Neural crest cell (in vitro differentiated cells): Measurements from ENCODE around the gene WDR27. TPM values are rescaled to one million over a fixed set of nuclear protein-coding genes. Genes with fewer than 3 reads are reported as not detected.

Experiments used
- DNase-seq: peaks from one replicate; pipeline ENCODE4 v3.0.0; 2021; ENCODE audit warnings: low read depth, mixed read lengths, low spot score
- H3K27ac Mint-ChIP-seq: one replicate; pipeline ENCODE4 v1.8.0; 2021; ENCODE audit warnings: mild to moderate bottlenecking, mixed read lengths; ENCODE audit not compliant: unreplicated experiment
- H3K27me3 Mint-ChIP-seq: 2 replicates; pipeline ENCODE4 v1.8.0; 2021; ENCODE audit warnings: low read depth, mild to moderate bottlenecking, mixed read lengths
- H3K36me3 Mint-ChIP-seq: 2 replicates; pipeline ENCODE4 v1.8.0; 2021; ENCODE audit warnings: low read depth, mild to moderate bottlenecking, mixed read lengths
- H3K4me1 Mint-ChIP-seq: 2 replicates; pipeline ENCODE4 v1.8.0; 2021; ENCODE audit warnings: mixed read lengths
- H3K4me3 Mint-ChIP-seq: one replicate; pipeline ENCODE4 v1.8.0; 2021; ENCODE audit warnings: mild to moderate bottlenecking, mixed read lengths
- H3K9me3 Mint-ChIP-seq: 2 replicates; pipeline ENCODE4 v1.8.0; 2021; ENCODE audit warnings: mixed read lengths
- CTCF ChIP-seq: fragments of 200-600 bp; sonication (generic); conservative IDR thresholded peaks from 2 replicates; pipeline ENCODE4 v1.5.0; 2021; ENCODE audit warnings: antibody characterized with exemption, mild to moderate bottlenecking
- total RNA-seq: library from RNA; stranded (reverse); gene quantifications from 2 replicates; pipeline ENCODE4 v1.2.1, GENCODE V29; 2021

Gene WDR27
- total RNA-seq, 1 donor from 2014 or later = 103 TPM

GRCh38 chr6:169677096-169677495 lies 24.7 kb downstream of the WDR27 start:
- H3K4me3 Mint-ChIP-seq = no peak overlapping the region
- no peak overlapping the region for H3K27ac Mint-ChIP-seq
- no peak for TF ChIP-seq CTCF

GRCh38 chr6:169675011-169675410 lies 26.8 kb downstream of the WDR27 start:
- no peaks in the 10 kb centered on the region for H3K27me3 Mint-ChIP-seq

More at GRCh38 chr6:169677096-169677495, 24.7 kb downstream of the WDR27 start:
- DNase-seq = no peak
- Mint-ChIP-seq H3K36me3 (peaks cover 65% of the 10 kb centered on the region), H3K27me3 (no peaks in the 10 kb centered on the region), H3K4me1 (peaks cover 14% of the 10 kb centered on the region), H3K9me3 (peaks cover 8% of the 10 kb centered on the region)

GRCh38 chr6:169671563-169671962 lies 30.3 kb downstream of the WDR27 start:
- Mint-ChIP-seq H3K9me3 (peaks cover 3% of the 10 kb centered on the region), H3K4me1 (peaks cover 44% of the 10 kb centered on the region), H3K27ac (peak overlapping the region; percentile 29), H3K36me3 (peaks cover 37% of the 10 kb centered on the region), H3K27me3 (no peaks in the 10 kb centered on the region), H3K4me3 (peak overlapping the region; percentile 3)
- DNase-seq = no peak
- no peak for TF ChIP-seq CTCF

More at GRCh38 chr6:169675011-169675410, 26.8 kb downstream of the WDR27 start:
- H3K27ac Mint-ChIP-seq = no peak overlapping the region
- no peak for DNase-seq
- no peak overlapping the region for H3K4me3 Mint-ChIP-seq
- H3K4me1 Mint-ChIP-seq = peaks cover 32% of the 10 kb centered on the region
- peaks cover 8% of the 10 kb centered on the region for H3K9me3 Mint-ChIP-seq
- no peak for TF ChIP-seq CTCF
- peaks cover 51% of the 10 kb centered on the region for H3K36me3 Mint-ChIP-seq

GRCh38 chr6:169669889-169670288 lies 31.9 kb downstream of the WDR27 start:
- DNase-seq = no peak
- Mint-ChIP-seq H3K9me3 (no peaks in the 10 kb centered on the region), H3K27ac (peak overlapping the region; percentile 38), H3K27me3 (no peaks in the 10 kb centered on the region), H3K36me3 (peaks cover 30% of the 10 kb centered on the region), H3K4me1 (peaks cover 44% of the 10 kb centered on the region), H3K4me3 (no peak overlapping the region)
- TF ChIP-seq CTCF = no peak

GRCh38 chr6:169669147-169669546 lies 32.7 kb downstream of the WDR27 start:
- Mint-ChIP-seq H3K4me3 (no peak overlapping the region), H3K27ac (peak overlapping the region; percentile 79), H3K27me3 (no peaks in the 10 kb centered on the region), H3K4me1 (peaks cover 44% of the 10 kb centered on the region), H3K9me3 (no peaks in the 10 kb centered on the region), H3K36me3 (peaks cover 23% of the 10 kb centered on the region)
- no peak for TF ChIP-seq CTCF
- no peak for DNase-seq
